LNCaP clone FGC (cell line): Measurements from ENCODE around the gene ANO4.
A peak's percentile ranks its signal among the peaks of the same experiment; 100 is the strongest.

Source experiments
- DNase-seq: peaks from one replicate; pipeline ENCODE4 v3.0.0-alpha.2; 2011; ENCODE audit warnings: low read depth
- H3K4me3 ChIP-seq: 2 replicates; pipeline ENCODE4 v1.5.1; 2011; ENCODE audit warnings: mild to moderate bottlenecking, low read depth, low read length, control low read depth
- CTCF ChIP-seq: IDR thresholded peaks from 2 replicates; pipeline ENCODE4 v1.5.1; 2012; ENCODE audit warnings: mild to moderate bottlenecking; ENCODE audit not compliant: control insufficient read depth, insufficient read depth; ENCODE audit errors: extremely low read depth

Gene ANO4

GRCh38 chr12:101074940-101075680, 280.5 kb downstream of the ANO4 start:
- no peak overlapping the region for H3K4me3 ChIP-seq
- TF ChIP-seq CTCF, result no peak
- DNase-seq, result peak; percentile 38

GRCh38 chr12:101076921-101077320, 282.3 kb downstream of the ANO4 start:
- H3K4me3 ChIP-seq, result no peak overlapping the region
- DNase-seq, result no peak
- TF ChIP-seq CTCF, result no peak

- TF ChIP-seq CTCF, result no peak
- no peak for DNase-seq
- no peak overlapping the region for H3K4me3 ChIP-seq
These were observed 283.4 kb downstream of the ANO4 start for GRCh38 chr12:101077791-101078528.

GRCh38 chr12:101078536-101079285, 284.1 kb downstream of the ANO4 start:
- H3K4me3 ChIP-seq, result no peak overlapping the region
- no peak for DNase-seq
- no peak for TF ChIP-seq CTCF

GRCh38 chr12:101082706-101083105, 288.1 kb downstream of the ANO4 start:
- TF ChIP-seq CTCF, result no peak
- DNase-seq, result no peak
- H3K4me3 ChIP-seq, result no peak overlapping the region

- DNase-seq, result no peak
- TF ChIP-seq CTCF, result no peak
- H3K4me3 ChIP-seq, result no peak overlapping the region
These were observed 292.0 kb downstream of the ANO4 start for GRCh38 chr12:101086490-101087135.
